A549 treated with CORT108297 at 1 μM for 4 hours (cell line): ENCODE results near the gene SPESP1. TPM values are rescaled to one million over a fixed set of nuclear protein-coding genes. Genes with fewer than 3 reads are reported as not detected.

Experiments used
- total RNA-seq: library from RNA; stranded (reverse); fragments of 200-300 nt; extraction: Qiagen RNA extraction; gene quantifications from 5 replicates; pipeline ENCODE4 v1.2.3, GENCODE V29; 2022

SPESP1 gene
- total RNA-seq, result not detected in 5 replicates

DNA sequence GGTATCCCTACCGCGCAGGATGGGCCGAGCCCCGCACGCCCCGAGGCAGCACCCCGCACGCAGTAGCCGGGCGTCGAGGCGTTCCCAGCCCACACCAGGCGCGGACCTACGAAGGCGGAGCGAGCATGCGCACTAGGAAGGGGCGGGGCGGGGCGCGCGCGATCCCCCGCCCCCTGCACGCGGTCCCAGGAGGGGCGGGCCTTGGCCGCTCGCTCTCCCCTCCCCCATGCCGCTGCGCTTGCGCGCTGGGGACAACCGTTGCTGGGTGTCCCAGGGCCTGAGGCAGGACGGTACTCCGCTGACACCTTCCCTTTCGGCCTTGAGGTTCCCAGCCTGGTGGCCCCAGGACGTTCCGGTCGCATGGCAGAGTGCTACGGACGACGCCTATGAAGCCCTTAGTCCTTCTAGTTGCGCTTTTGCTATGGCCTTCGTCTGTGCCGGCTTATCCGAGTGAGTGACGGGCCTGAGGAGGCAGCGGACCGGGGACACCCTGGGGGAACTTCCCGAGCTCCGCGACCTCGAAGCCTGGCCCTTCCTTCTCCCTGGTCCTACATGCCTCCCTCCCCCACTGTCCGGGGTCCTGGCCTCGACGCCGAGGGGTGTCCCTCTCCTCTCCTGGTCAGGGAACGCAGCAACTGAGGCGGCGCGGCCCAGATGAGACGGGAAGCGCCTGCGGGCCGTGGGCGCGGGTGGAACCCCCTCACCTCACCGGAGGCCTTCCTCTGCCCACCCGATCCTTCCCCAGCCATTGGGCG is at the start of gene SPESP1:
SPESP1 (plus strand) TSS at position 258 of the 755 bp plus-strand sequence; CDS start at position 387, 129 bp downstream.

Other genes starting within 250 kb of the SPESP1 start
- 251 to 345 TPM (median 259 TPM) in 5 replicates for gene ANP32A, start 109.6 kb upstream of the SPESP1 start, total RNA-seq
- gene NOX5, start 84.2 kb downstream of the SPESP1 start, total RNA-seq, result 0.10 to 0.30 TPM (median 0.24 TPM) in 5 replicates
- 18.6 to 22.4 TPM (median 20.6 TPM) in 5 replicates for gene GLCE, start 230.1 kb downstream of the SPESP1 start, total RNA-seq